Right kidney (tissue), 1 donor: ENCODE results near the gene GPR137B.
A peak's percentile ranks its signal among the peaks of the same experiment; 100 is the strongest.

Experiments
- DNase-seq: peaks from one replicate; pipeline ENCODE4 v3.0.0-alpha.2; 2016

GPR137B gene

GRCh38 chr1:236113324-236114032, 28.9 kb upstream of the GPR137B start:
- DNase-seq = no peak

DNA sequence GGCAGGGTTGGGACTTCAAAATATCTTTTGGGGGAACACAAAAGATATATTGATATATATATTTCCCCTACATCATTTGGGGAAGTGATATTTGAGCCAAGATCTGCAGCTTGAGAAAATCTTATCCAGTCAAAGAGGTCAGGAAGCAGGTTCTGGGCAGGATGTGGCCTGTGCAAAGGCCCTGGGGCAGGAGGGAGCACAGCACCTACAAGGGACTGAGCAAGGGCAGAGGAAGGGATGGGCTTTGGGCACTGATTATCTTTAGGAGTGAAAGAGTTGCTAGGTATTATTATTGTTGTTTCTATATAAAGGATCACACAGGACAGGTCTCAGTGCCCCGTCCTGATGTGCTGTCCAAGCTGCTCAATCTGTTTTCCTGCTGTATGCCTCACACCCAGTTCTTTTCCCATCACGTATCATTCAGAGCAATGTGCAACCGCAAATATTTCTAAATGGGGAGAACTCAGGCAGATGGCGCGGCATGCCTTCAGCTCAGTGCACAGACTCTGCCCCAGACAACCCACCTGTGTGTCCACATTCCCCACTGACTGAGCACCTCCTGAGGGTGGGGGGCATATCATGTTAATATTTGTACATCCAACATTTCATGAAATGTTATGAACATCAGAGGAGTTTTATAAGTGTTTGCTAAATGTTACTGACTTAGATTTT, 28.1 kb upstream of the GPR137B start:
- no peak for DNase-seq

DNA sequence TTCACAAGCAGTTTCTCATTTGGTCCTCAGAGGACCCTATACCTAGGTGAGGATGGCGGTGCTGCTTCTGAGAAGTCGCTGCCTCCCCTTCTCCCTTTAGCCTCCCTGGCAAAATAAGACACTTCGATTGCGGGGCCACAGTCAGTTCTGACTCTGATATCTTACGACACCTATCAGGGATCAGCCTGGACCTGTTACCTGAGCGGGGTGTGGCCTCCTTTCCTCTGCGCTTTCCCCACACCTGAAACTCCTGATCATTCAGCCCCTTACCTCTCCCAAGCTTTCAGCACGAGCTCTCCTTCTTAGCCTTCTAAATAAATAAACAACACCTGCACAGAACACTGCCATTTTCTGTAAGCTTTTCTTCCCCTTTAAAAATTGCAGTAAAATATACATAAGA, 24.6 kb upstream of the GPR137B start:
- DNase-seq = no peak

GRCh38 chr1:236119943-236120484, 22.3 kb upstream of the GPR137B start:
- DNase-seq = no peak

- DNase-seq = no peak
These were observed 21.6 kb upstream of the GPR137B start for GRCh38 chr1:236120721-236121153.

GRCh38 chr1:236122176-236122575, 20.2 kb upstream of the GPR137B start:
- DNase-seq = no peak

- DNase-seq = no peak
These were observed 18.8 kb upstream of the GPR137B start for GRCh38 chr1:236123563-236123962.

DNA sequence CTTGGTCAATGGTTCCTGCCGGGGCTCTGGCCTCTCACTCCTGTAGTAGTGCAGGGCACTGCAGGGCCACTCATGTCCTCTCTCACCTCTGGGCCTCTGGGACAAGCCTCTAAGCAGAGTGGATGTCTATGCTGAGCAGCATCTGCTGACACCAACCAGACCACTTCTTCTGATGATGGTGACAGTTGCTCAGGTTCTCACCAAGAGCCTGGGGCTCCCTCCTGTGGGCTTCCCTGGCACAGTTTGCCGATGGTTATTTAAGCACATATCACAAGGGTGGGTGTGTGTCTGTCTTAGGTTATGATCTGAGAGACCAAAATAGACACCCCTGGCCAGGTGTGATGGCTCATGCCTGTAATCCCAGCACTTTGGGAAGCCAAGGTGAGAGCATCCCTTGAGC, 17.4 kb upstream of the GPR137B start:
- DNase-seq = no peak

DNA sequence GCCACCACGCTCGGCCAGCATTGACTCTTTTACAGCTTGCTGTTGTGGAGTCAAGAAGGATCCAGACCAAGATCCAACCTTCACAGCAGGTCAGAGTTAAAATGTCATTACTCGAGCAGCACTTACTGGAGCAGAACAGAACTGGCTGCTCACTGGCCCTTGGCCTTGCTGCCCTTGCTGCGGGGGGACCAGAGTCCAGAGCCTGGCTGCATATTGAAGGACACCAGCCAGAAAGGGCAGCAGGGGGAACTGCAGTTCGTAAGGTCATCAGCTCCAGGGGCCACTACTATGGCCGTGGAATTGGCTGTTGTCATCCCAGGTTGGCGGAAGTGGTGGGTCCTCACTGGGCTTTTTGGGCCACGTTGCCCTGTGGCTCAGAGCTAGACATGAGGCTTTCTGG, 15.3 kb upstream of the GPR137B start:
- no peak for DNase-seq

GRCh38 chr1:236128646-236129178, 13.6 kb upstream of the GPR137B start:
- DNase-seq = no peak

DNA sequence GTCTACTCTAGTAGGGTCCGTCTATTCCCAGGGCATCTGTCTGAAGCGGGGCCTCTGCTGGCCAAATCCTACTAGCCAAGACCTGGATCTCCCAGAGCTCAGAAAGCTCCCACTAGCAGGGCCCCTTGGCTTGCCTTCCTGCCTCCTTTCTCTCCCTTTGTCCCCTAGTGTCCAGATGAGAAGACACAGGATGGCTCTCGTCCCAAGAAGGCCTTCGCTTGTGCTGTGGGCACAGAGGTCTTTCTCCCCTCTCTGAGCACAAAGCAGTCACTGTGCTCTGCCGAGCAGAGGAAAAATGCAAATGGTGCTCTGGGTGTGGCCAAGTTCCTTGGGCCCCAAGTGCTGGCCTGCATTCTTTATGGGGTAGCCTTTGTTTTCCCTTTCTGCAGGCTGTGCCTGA, 13.0 kb upstream of the GPR137B start:
- DNase-seq = no peak

GRCh38 chr1:236130372-236130771, 12.0 kb upstream of the GPR137B start:
- DNase-seq = no peak

DNA sequence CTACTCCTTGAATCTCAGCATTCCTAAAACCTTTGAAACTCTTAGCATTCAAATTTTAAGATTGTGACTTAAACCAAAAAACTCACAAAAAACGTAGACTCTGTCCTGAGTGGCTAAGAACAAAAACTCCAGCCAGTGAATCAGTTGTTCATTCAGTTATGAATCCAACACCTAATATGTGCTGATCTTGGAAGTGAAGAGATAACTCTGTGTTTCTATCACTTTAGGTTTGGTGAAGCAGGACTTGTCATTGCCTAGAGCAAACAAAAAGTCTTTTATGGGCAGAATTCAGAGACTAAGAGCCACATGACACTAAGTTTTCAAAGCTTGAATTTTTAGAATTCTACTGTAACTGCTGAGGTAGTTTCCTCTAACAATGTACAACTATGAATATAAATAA, 10.4 kb upstream of the GPR137B start:
- no peak for DNase-seq

DNA sequence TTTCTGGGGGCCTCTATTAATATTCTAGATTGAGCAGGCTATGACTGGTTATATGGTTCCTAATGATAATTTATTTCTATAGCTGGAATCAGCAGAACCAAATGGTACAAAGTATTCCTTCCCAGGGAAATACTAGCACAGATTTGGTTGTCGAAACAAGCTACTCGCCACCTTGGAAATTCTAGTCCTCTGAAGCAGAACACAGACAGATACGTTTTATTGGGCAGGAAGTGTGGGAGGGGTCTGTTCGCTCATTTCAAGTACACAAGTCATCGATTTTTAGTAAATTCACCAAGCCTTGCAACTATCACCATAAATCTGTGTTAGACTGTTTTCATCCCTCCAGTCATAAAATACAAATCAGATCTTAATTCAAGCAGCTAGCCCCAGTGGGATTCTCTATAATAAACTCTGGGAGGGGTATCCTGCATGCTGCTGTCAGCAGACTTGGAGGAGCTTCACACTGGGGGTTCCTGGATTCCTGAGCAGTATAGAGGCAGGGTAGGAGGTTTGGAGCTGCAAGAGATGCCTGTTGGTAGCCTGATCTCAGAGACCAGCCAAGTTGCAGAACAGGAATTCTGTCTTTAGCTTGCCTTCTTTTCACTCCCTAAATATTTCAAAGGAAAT, 9.8 kb upstream of the GPR137B start:
- DNase-seq = no peak

DNA sequence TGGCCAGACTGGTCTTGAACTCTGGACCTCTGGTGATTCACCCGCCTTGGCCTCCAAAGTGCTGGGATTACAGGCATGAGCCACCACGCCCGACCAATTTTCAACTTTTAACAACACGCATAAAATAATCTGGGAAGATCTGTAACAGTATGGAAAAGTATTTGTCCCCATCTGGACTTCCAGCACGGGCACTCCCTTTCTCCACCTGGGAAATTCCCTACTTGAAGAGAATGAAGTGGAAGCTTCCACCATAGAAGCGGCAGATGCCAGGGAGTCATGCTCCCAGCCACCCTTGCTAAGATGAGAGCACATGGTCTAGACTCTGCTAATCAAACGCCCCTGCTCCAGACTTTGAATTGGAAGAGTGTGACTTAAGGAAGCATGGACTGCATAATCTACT, 9.0 kb upstream of the GPR137B start:
- no peak for DNase-seq

DNA sequence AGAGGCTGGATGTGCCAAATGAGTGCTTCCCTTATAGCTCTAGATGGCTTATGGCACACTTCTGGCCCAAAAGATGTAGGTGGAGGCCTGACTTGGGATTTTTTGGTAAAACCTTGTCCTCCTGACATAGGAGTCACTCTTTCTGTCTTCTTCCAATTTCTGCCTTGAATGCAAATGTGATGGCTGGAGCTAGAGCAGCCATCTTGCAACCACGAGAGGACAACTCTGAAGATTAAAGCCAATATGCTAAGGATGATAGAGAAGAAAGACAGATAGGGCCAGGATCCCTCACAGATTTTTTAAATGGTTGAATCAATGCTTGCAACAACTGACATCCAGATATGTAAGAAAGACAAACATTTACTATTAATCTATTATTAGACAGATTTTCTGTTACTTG, 8.5 kb upstream of the GPR137B start:
- no peak for DNase-seq

DNA sequence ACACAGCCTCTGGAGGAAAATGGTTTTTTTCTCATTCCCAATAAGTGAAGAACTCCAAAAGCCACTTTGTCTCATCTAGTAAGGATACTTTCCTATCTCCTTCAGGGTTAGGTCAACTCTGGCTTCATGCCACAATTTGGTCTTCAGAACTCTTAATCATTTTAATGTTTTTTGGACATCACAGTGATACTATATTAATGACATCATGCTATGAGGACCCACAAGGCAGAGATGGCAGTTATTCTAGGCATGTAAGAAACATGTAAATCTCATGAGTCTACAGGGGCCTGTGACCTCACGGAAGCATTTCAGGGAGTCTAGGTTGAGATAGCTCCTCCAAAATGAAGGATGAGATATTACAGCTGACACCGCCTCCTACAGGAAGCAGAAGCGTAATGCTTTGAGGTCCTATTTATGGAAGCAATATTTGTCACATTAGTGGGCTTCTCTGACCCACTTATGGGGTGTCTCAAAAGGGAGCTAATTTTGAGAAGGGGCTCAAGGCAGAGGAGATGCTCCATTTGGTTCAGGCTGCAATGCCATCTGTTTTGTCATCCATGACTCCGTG, 5.0 kb upstream of the GPR137B start:
- no peak for DNase-seq

DNA sequence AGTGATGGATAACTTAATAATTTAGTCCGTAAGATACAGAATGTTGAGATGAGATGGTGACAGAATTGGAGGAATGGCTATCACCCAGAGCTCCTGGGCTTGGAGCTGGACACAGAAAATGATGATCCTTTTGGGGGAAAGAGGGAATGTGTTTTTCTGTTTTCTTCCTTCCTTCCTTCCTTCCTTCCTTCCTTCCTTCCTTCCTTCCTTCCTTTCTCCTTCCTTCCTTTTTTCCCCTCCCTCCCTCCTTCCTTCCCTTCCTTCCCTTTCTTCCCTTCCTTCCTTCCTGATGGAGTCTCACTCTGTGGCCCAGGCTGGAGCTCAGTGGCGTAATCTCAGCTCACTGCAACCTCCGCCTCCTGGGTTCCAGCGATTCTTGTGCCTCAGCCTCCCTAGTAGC, 2.8 kb upstream of the GPR137B start:
- DNase-seq = no peak

DNA sequence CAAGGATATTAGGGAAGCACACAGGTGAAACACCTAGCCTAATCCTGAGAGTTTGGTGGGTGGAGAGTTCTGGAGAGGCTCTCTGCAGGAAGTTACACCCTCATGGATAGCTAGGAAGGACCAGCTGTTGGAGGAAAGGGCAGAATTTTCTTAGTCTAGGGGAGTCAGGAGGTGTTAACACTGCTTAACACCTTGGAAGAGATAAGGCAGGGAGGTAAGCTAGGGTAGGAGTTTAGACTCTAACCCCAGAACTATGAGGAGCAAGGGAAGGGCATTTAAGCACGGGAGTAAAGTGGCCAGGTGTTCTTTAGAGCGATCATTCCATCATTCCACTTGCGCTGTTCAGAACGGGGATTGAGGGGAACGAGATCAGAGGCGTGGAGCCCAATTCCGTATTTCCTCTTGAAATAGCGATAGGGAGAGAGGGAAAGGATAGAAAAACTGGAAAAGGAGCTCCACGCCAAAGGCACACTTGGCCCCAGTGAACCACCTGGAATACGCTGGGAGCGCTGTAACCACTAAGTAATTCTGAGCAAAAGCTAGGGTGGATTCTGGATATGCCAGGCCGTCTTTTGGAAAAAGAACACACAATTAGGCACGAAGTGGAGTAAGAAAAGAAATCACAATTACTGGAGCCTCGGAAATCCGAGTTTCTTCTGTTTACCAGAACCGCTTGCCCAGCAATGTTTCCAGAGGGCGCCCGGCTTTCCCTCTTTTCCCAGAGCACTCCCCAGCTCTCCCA, 1.5 kb upstream of the GPR137B start:
- no peak for DNase-seq

- DNase-seq = peak; percentile 82
These were observed 689 bp upstream of the GPR137B start for GRCh38 chr1:236141447-236142252.
